Stimulated activated CD8-positive, alpha-beta memory T cell treated with anti-CD3 and anti-CD28 coated beads, Interleukin-15, amount 100 ng/mL, for 1 hour (primary cell): ENCODE data around the gene CTAG2.
"Not testable (repeated sequence)": the region's sequence is repeated elsewhere in the genome, so short reads cannot be mapped to it uniquely, and the experiment has no call there.

Experiments
- DNase-seq: peaks from one replicate; pipeline ENCODE4 v3.0.0-alpha.2; 2020; ENCODE audit warnings: low read depth

The CTAG2 gene

GRCh38 chrX:154648931-154649330, 4.4 kb downstream of the CTAG2 start:
- no peak for DNase-seq

- DNase-seq, result not testable (repeated sequence)
Measured at GRCh38 chrX:154645745-154646378, 7.5 kb downstream of the CTAG2 start.

- not testable (repeated sequence) for DNase-seq
Measured at GRCh38 chrX:154643708-154644107, 9.7 kb downstream of the CTAG2 start.

GRCh38 chrX:154641740-154642139, 11.6 kb downstream of the CTAG2 start:
- not testable (repeated sequence) for DNase-seq

GRCh38 chrX:154633661-154634060, 19.7 kb downstream of the CTAG2 start:
- not testable (repeated sequence) for DNase-seq

- DNase-seq, result not testable (repeated sequence)
Measured at GRCh38 chrX:154630949-154631348, 22.4 kb downstream of the CTAG2 start.

- DNase-seq, result not testable (repeated sequence)
Measured at GRCh38 chrX:154628960-154629359, 24.4 kb downstream of the CTAG2 start.

- not testable (repeated sequence) for DNase-seq
Measured at GRCh38 chrX:154620767-154621414, 32.5 kb downstream of the CTAG2 start.

- DNase-seq, result not testable (repeated sequence)
Measured at GRCh38 chrX:154619182-154619581, 34.2 kb downstream of the CTAG2 start, which contains the start of gene CTAG1B. TSS of gene CTAG1B (minus strand) at chrX:154619282. CDS start at chrX:154619218, 64 bp downstream.

- DNase-seq, result not testable (repeated sequence)
Measured at GRCh38 chrX:154613586-154613985, 39.8 kb downstream of the CTAG2 start.

GRCh38 chrX:154611146-154611545, 42.2 kb downstream of the CTAG2 start:
- not testable (repeated sequence) for DNase-seq

GRCh38 chrX:154608823-154609222, 44.6 kb downstream of the CTAG2 start:
- not testable (repeated sequence) for DNase-seq

- DNase-seq, result not testable (repeated sequence)
Measured at GRCh38 chrX:154607976-154608375, 45.4 kb downstream of the CTAG2 start.

GRCh38 chrX:154607370-154607769, 46.0 kb downstream of the CTAG2 start:
- DNase-seq, result no peak

- no peak for DNase-seq
Measured at GRCh38 chrX:154605566-154605965, 47.8 kb downstream of the CTAG2 start.

GRCh38 chrX:154603438-154604430, 49.6 kb downstream of the CTAG2 start:
- DNase-seq, result no peak

GRCh38 chrX:154602766-154603437, 50.5 kb downstream of the CTAG2 start:
- no peak for DNase-seq

- DNase-seq, result no peak
Measured at GRCh38 chrX:154602226-154602625, 51.2 kb downstream of the CTAG2 start.
